ENCODE results near the gene CDV3. TPM values are rescaled to one million over a fixed set of nuclear protein-coding genes. Genes with fewer than 3 reads are reported as not detected.
"Not testable (repeated sequence)": the region's sequence is repeated elsewhere in the genome, so short reads cannot be mapped to it uniquely, and the experiment has no call there.

The CDV3 gene
- total RNA-seq = 100 to 1,000 TPM; 261 to 288 TPM

GRCh38 chr3:133573629-133574194 lies at the start of gene CDV3:
Gene CDV3, plus strand, starts transcription at chr3:133573686. Its CDS starts 359 bp downstream, at chr3:133574045.
- Mint-ChIP-seq H3K27ac (peak within 1 kb of the TSS; percentile 99), H3K27me3 (ENCODE audit: low read depth) (no peaks in the 10 kb centered on the region), H3K4me3 (peak within 1 kb of the TSS; percentile 96 to 98), H3K4me1 (ENCODE audit: low read depth) (peaks cover 66% of the 10 kb centered on the region), H3K36me3 (ENCODE audit: insufficient read depth in 2 of 2) (peaks cover 20 to 39% of the 10 kb centered on the region in 2 donors), H3K9me3 (no peaks in the 10 kb centered on the region)
- ATAC-seq (replicated peaks in 1 of 2) (peak; percentile 47 to 54), DNase-seq (peak in 1 of 2 donors; percentile 84)

- H3K4me3 Mint-ChIP-seq; DNase-seq; ATAC-seq (replicated peaks in 1 of 2); H3K27ac Mint-ChIP-seq; H3K27me3 Mint-ChIP-seq (ENCODE audit: low read depth); H3K36me3 Mint-ChIP-seq (ENCODE audit: insufficient read depth in 2 of 2); H3K4me1 Mint-ChIP-seq (ENCODE audit: low read depth); H3K9me3 Mint-ChIP-seq: not testable (repeated sequence)
Measured at GRCh38 chr3:133523758-133524157, 49.7 kb upstream of the CDV3 start.

DNA sequence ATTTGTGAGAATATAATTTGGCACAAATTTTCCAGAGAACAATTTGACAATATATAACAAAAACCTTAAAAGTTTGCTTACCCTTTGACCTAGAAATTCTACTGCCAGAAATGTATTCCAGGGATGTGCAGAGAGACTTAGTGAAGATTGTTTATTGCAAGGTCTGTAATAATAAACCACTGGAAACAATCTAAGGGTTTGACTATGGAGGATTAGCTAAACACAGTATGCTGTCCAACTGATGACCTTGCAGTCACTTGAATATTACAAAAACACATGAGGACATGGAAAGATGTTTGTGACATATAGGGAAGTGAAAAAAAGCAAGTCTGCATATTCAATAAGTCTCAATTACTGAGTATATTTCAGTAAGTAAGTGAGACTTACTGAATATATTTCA lies 48.1 kb upstream of the CDV3 start:
- Mint-ChIP-seq H3K36me3 (ENCODE audit: insufficient read depth in 2 of 2) (no peaks in the 10 kb centered on the region), H3K9me3 (peaks cover 4% of the 10 kb centered on the region in 2 donors), H3K27me3 (ENCODE audit: low read depth) (no peaks in the 10 kb centered on the region), H3K27ac (no peak overlapping the region), H3K4me1 (ENCODE audit: low read depth) (no peaks in the 10 kb centered on the region), H3K4me3 (no peak overlapping the region)
- ATAC-seq (replicated peaks in 1 of 2) (no peak), DNase-seq (no peak)

DNA sequence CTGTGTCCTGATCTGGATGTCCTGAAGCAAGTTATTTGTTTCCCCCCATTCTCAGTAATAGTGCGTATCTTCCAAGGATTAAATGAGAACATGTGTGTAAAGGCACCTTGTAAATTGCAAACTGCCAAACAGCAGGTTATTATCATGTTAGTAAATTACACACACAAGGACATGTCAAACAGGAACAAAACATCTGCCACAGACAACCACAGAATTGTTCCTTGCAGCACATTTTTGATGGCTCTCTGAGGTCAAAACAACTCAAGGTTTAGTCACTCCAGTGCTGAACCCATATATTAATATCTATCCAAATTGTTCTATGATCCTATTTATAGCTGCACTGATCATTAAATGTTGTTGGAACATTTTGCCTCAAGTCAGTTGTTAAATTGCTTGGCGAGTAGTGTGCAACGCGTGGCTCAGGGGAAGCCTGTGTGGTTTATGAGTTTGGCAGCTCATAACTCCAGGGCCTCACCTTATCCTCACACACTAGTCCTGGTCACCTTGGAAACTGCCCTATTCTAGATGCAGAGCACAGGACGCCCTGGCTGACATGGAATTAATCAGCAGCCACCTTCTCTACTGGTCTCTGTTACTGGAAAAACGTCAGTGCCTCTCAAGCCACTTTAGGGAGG lies 46.3 kb upstream of the CDV3 start:
- no peaks in the 10 kb centered on the region for H3K4me1 Mint-ChIP-seq (ENCODE audit: low read depth)
- DNase-seq (no peak), ATAC-seq (replicated peaks in 1 of 2) (no peak)
- H3K27ac Mint-ChIP-seq = no peak overlapping the region
- no peaks in the 10 kb centered on the region for H3K27me3 Mint-ChIP-seq (ENCODE audit: low read depth)
- no peak overlapping the region for H3K4me3 Mint-ChIP-seq
- H3K9me3 Mint-ChIP-seq = peaks cover 4% of the 10 kb centered on the region in 2 donors
- H3K36me3 Mint-ChIP-seq (ENCODE audit: insufficient read depth in 2 of 2) = no peaks in the 10 kb centered on the region

GRCh38 chr3:133529809-133530208 lies 43.7 kb upstream of the CDV3 start:
- Mint-ChIP-seq H3K4me3 (no peak overlapping the region), H3K27ac (no peak overlapping the region), H3K4me1 (ENCODE audit: low read depth) (no peaks in the 10 kb centered on the region), H3K27me3 (ENCODE audit: low read depth) (no peaks in the 10 kb centered on the region), H3K36me3 (ENCODE audit: insufficient read depth in 2 of 2) (no peaks in the 10 kb centered on the region), H3K9me3 (peaks cover 4% of the 10 kb centered on the region in 2 donors)
- DNase-seq = no peak
- ATAC-seq (replicated peaks in 1 of 2) = no peak

DNA sequence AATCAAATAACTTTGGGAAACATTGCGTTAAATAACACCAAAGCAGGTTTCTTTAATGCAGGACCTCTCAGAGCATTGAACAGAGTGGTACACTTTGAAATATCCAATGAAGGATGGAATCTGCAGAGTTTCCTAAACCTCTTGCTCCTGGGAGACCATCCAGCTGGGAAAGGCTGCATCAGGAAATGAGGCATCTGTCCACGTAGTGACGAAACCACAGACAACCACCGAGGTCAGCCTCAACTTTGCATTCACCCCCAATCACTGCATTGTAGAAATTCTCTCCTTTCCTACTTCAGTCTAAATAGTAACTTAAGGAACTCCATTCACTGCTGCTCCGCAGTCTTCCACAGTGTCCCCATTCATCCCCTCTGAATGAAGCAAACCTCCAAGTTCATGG lies 41.5 kb upstream of the CDV3 start:
- Mint-ChIP-seq H3K4me3 (no peak overlapping the region), H3K27ac (no peak overlapping the region), H3K36me3 (ENCODE audit: insufficient read depth in 2 of 2) (no peaks in the 10 kb centered on the region), H3K9me3 (peaks cover 4% of the 10 kb centered on the region in 2 donors), H3K4me1 (ENCODE audit: low read depth) (no peaks in the 10 kb centered on the region), H3K27me3 (ENCODE audit: low read depth) (no peaks in the 10 kb centered on the region)
- DNase-seq (no peak), ATAC-seq (replicated peaks in 1 of 2) (no peak)

- Mint-ChIP-seq H3K4me3 (no peak overlapping the region), H3K9me3 (peaks cover 5% of the 10 kb centered on the region in 2 donors), H3K27ac (no peak overlapping the region), H3K36me3 (ENCODE audit: insufficient read depth in 2 of 2) (no peaks in the 10 kb centered on the region), H3K27me3 (ENCODE audit: low read depth) (no peaks in the 10 kb centered on the region), H3K4me1 (ENCODE audit: low read depth) (no peaks in the 10 kb centered on the region)
- ATAC-seq (replicated peaks in 1 of 2) (no peak), DNase-seq (no peak)
Measured at GRCh38 chr3:133532951-133533350, 40.5 kb upstream of the CDV3 start.

- Mint-ChIP-seq H3K4me3 (no peak overlapping the region), H3K4me1 (ENCODE audit: low read depth) (no peaks in the 10 kb centered on the region), H3K9me3 (peaks cover 3 to 5% of the 10 kb centered on the region in 2 donors), H3K27ac (no peak overlapping the region), H3K27me3 (ENCODE audit: low read depth) (no peaks in the 10 kb centered on the region), H3K36me3 (ENCODE audit: insufficient read depth in 2 of 2) (peaks cover 0 to 3% of the 10 kb centered on the region in 2 donors)
- no peak for ATAC-seq (replicated peaks in 1 of 2)
- no peak for DNase-seq
Measured at GRCh38 chr3:133535971-133536881, 37.3 kb upstream of the CDV3 start.

DNA sequence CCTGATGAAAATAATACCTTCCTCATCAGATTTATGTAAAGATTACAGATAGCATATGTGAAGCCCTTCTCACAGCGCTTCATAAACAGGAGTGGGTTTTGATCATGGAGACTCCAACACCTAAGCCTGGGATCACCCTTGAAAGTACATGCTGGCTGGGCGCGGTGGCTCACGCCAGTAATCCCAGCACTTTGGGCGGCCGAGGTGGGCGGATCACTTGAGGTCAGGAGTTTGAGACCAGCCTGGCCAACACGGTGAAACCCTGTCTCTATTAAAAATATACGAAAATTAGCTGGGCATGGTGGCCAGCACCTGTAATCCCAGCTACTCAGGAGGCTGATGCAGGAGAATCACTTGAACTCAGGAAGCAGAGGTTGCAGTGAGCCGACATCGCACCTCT lies 36.4 kb upstream of the CDV3 start:
- not testable (repeated sequence) for H3K4me3 Mint-ChIP-seq; H3K36me3 Mint-ChIP-seq (ENCODE audit: insufficient read depth in 2 of 2); H3K27me3 Mint-ChIP-seq (ENCODE audit: low read depth); DNase-seq; H3K4me1 Mint-ChIP-seq (ENCODE audit: low read depth); H3K27ac Mint-ChIP-seq; H3K9me3 Mint-ChIP-seq; ATAC-seq (replicated peaks in 1 of 2)

GRCh38 chr3:133538154-133538553 lies 35.3 kb upstream of the CDV3 start:
- Mint-ChIP-seq H3K4me1 (ENCODE audit: low read depth) (no peaks in the 10 kb centered on the region), H3K27ac (no peak overlapping the region), H3K27me3 (ENCODE audit: low read depth) (no peaks in the 10 kb centered on the region), H3K9me3 (peaks cover 3 to 5% of the 10 kb centered on the region in 2 donors), H3K4me3 (no peak overlapping the region), H3K36me3 (ENCODE audit: insufficient read depth in 2 of 2) (peaks cover 0 to 3% of the 10 kb centered on the region in 2 donors)
- no peak for ATAC-seq (replicated peaks in 1 of 2)
- no peak for DNase-seq

GRCh38 chr3:133540896-133541674 lies 32.4 kb upstream of the CDV3 start:
- Mint-ChIP-seq H3K27me3 (ENCODE audit: low read depth) (no peaks in the 10 kb centered on the region), H3K27ac (no peak overlapping the region), H3K4me1 (ENCODE audit: low read depth) (no peaks in the 10 kb centered on the region), H3K4me3 (no peak overlapping the region), H3K9me3 (peaks cover 3 to 5% of the 10 kb centered on the region in 2 donors), H3K36me3 (ENCODE audit: insufficient read depth in 2 of 2) (peaks cover 0 to 3% of the 10 kb centered on the region in 2 donors)
- DNase-seq (no peak), ATAC-seq (replicated peaks in 1 of 2) (no peak)

GRCh38 chr3:133542871-133543270 lies 30.6 kb upstream of the CDV3 start:
- Mint-ChIP-seq H3K27ac (no peak overlapping the region), H3K36me3 (ENCODE audit: insufficient read depth in 2 of 2) (peaks cover 0 to 3% of the 10 kb centered on the region in 2 donors), H3K4me3 (no peak overlapping the region), H3K27me3 (ENCODE audit: low read depth) (no peaks in the 10 kb centered on the region), H3K9me3 (peaks cover 2 to 4% of the 10 kb centered on the region in 2 donors), H3K4me1 (ENCODE audit: low read depth) (no peaks in the 10 kb centered on the region)
- ATAC-seq (replicated peaks in 1 of 2) (no peak), DNase-seq (no peak)

GRCh38 chr3:133544983-133545382 lies 28.5 kb upstream of the CDV3 start:
- H3K27me3 Mint-ChIP-seq (ENCODE audit: low read depth); H3K4me3 Mint-ChIP-seq; ATAC-seq (replicated peaks in 1 of 2); H3K27ac Mint-ChIP-seq; H3K4me1 Mint-ChIP-seq (ENCODE audit: low read depth); H3K36me3 Mint-ChIP-seq (ENCODE audit: insufficient read depth in 2 of 2); H3K9me3 Mint-ChIP-seq; DNase-seq: not testable (repeated sequence)

Data from activated T-cell treated with anti-CD3 and anti-CD28 coated beads, Interleukin-2, amount 50 U/mL, for 72 hours (primary cell).